BE2C (cell line): ENCODE results near the gene METTL25B.

Experiments
- DNase-seq: peaks from one replicate; pipeline ENCODE4 v3.0.0-alpha.2; 2020
- H3K27me3 ChIP-seq: fragments of 250-450 bp; sonication (Bioruptor Pico); 2 replicates; pipeline ENCODE4 v1.5.1; 2020; ENCODE audit warnings: mild to moderate bottlenecking
- H3K36me3 ChIP-seq: fragments of 250-450 bp; sonication (Bioruptor Pico); 2 replicates; pipeline ENCODE4 v1.5.1; 2020; ENCODE audit warnings: mild to moderate bottlenecking
- H3K4me1 ChIP-seq: fragments of 250-450 bp; sonication (Bioruptor Pico); 2 replicates; pipeline ENCODE4 v1.5.1; 2020
- H3K4me3 ChIP-seq: 2 replicates; pipeline ENCODE4 v1.5.1; 2011; ENCODE audit warnings: low read depth, low read length
- H3K9me3 ChIP-seq: fragments of 250-450 bp; sonication (Bioruptor Pico); 2 replicates; pipeline ENCODE4 v1.5.1; 2020
- TF ChIP-seq, protein P1 (sequence below): IDR thresholded peaks from 2 replicates; pipeline ENCODE4 v1.5.1; 2012; ENCODE audit warnings: mild to moderate bottlenecking, low read depth, low read length

Gene METTL25B

DNA sequence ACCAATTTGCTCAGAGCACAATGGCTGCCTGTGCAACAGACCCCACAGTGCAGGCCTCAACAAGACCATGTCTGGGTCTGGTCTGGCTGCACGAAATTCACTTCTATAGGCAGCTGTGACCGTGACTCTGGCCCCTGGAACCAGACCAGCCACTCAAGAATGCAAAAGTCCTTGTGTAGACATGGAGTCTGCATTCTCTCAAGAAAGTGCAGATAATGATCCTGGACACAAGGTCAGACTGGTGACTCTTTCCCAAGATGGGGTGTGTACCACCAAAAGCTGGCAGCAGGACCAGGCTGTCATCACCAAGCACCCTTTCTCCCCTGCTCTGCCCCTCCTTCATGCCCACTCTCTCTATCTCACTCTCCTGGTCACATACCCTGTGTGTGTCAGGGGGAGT lies 7.1 kb upstream of the METTL25B start:
- TF ChIP-seq, protein P1, sequence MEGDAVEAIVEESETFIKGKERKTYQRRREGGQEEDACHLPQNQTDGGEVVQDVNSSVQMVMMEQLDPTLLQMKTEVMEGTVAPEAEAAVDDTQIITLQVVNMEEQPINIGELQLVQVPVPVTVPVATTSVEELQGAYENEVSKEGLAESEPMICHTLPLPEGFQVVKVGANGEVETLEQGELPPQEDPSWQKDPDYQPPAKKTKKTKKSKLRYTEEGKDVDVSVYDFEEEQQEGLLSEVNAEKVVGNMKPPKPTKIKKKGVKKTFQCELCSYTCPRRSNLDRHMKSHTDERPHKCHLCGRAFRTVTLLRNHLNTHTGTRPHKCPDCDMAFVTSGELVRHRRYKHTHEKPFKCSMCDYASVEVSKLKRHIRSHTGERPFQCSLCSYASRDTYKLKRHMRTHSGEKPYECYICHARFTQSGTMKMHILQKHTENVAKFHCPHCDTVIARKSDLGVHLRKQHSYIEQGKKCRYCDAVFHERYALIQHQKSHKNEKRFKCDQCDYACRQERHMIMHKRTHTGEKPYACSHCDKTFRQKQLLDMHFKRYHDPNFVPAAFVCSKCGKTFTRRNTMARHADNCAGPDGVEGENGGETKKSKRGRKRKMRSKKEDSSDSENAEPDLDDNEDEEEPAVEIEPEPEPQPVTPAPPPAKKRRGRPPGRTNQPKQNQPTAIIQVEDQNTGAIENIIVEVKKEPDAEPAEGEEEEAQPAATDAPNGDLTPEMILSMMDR, result no peak
- H3K9me3 ChIP-seq, result no peaks in the 10 kb centered on the region
- DNase-seq, result no peak
- H3K27me3 ChIP-seq, result no peaks in the 10 kb centered on the region
- H3K36me3 ChIP-seq, result peaks cover 38% of the 10 kb centered on the region
- H3K4me1 ChIP-seq, result peaks cover 3% of the 10 kb centered on the region
- H3K4me3 ChIP-seq, result no peak overlapping the region

DNA sequence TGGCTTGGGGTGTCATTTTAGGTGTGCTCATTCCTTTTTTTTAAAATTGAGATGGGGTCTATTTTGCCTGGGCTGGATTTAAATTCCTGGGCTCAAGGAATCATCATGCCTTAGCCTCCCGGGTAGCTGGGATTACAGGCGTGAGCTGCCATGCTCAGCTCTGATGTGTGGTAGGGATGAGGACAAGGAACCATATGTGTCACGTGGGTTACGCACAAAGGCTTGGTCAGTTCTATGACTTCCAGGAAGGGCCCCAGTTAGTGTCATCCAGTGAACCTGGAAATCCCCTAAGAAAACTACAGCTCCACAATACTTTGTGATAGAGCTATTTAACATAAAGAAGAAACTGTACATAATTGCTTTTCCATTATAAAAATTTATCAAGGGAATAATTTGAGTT lies 6.7 kb upstream of the METTL25B start:
- Histone ChIP-seq H3K27me3 (no peaks in the 10 kb centered on the region), H3K36me3 (peaks cover 42% of the 10 kb centered on the region), H3K4me3 (no peak overlapping the region), H3K4me1 (peaks cover 3% of the 10 kb centered on the region), H3K9me3 (no peaks in the 10 kb centered on the region)
- TF ChIP-seq, protein P1, result no peak
- DNase-seq, result no peak

DNA sequence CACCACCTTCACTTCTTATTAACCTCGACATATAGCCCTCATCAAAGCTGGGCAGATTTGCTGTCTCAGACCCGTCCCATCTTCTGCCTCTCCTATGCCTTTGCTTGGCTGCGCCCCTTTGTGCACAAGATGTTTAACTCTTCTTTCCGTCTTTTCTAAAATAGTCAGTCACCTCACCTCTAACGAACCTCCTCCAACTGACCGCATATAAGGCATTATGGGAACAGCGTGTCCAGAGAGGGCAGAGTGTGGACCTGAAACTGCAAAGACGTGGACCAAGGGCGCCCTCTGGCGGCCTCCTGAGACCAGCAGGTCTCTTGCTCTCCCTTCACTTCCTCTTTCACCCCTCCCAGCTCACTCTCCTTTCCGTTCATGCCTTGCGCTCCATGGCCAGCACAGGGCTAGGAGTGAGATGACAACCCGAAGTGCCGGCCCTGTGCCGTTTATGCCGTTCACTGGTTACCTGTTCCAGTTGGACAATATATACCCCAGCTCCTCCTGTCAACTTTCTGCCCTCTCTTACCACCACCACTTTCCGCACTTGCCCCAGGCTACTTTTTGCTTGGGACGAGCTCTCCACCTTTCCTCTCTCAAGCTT lies 2.5 kb upstream of the METTL25B start:
- Histone ChIP-seq H3K4me1 (peaks cover 6% of the 10 kb centered on the region), H3K36me3 (peaks cover 45% of the 10 kb centered on the region)

DNA sequence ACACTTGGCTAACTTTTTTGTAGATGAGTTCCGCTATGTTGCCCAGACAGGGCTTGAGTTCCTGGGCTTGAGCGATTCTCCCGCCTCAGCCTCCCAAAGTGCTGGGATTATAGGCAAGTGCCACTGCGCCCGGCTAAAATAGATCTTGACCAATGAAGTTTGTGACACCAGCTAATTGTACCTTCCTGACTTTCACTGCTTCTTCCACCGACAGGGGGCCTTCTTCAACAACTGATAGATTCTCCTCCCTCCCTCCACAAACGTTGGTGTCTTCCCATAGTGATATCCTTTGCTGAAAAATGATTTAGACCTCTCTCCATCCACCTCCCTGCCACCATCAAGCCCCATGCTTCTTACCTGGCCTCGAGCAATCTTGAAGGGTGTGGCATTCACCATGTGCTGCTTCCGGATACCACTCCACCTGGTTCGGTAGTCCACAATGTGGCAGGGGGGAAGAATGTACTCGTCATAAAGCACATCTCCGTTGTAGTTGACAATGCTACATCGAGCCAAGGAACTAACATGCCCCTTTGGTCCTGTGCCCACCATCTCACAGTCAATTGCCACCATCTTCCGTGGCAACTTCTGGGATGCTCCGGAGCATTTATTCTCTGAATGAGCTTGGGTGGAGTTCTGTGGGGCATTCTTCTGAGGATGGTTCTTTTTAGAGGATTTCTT lies 1.6 kb upstream of the METTL25B start:
- no peaks in the 10 kb centered on the region for H3K27me3 ChIP-seq
- H3K36me3 ChIP-seq, result peaks cover 39% of the 10 kb centered on the region
- peaks cover 6% of the 10 kb centered on the region for H3K4me1 ChIP-seq
- no peaks in the 10 kb centered on the region for H3K9me3 ChIP-seq
- TF ChIP-seq, protein P1, result peak; percentile 84
- peak; percentile 79 for DNase-seq
- peak overlapping the region; percentile 94 for H3K4me3 ChIP-seq

More for the DNA sequence above, 2.5 kb upstream of the METTL25B start:
- TF ChIP-seq, protein P1, result peak; percentile 99
- Histone ChIP-seq H3K4me3 (peak overlapping the region; percentile 94), H3K9me3 (no peaks in the 10 kb centered on the region), H3K27me3 (no peaks in the 10 kb centered on the region)
- DNase-seq, result peak; percentile 91

DNA sequence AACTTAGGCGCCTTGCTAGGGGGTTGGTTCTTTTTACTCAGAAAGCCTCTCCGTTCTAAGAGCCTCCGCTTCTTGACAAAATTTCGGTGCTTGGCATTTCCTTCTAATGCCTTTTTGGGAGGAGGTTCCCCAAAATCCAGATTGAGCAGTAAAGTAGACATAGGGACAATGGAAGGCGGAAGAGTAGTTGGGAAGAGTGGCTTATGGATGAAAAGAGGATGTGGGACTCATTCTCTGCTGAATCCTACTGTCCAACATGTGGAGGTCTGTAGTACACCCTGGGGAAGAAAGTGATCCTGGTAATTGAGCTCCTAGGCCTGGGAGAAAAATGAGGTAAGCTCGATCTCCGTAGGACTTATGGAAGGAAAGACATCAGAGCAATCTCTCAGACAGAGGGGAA lies 777 bp upstream of the METTL25B start:
- Histone ChIP-seq H3K4me1 (peaks cover 6% of the 10 kb centered on the region), H3K36me3 (peaks cover 38% of the 10 kb centered on the region), H3K27me3 (no peaks in the 10 kb centered on the region), H3K4me3 (peak overlapping the region; percentile 94), H3K9me3 (no peaks in the 10 kb centered on the region)
- TF ChIP-seq, protein P1, result no peak
- DNase-seq, result no peak
